Left ventricle myocardium inferior (tissue), 1 donor: Measurements from ENCODE around the gene ITPKB. TPM values are rescaled to one million over a fixed set of nuclear protein-coding genes. Genes with fewer than 3 reads are reported as not detected.

ENCODE experiments used
- DNase-seq: peaks from one replicate; pipeline ENCODE4 v3.0.0-alpha.2; 2020
- H3K27ac ChIP-seq: fragments of 200-600 bp; replicated peaks from 2 replicates; pipeline ENCODE4 v1.8.0; 2021
- H3K27me3 ChIP-seq: fragments of 200-600 bp; 2 replicates; pipeline ENCODE4 v1.8.0; 2021; ENCODE audit warnings: low read depth
- H3K36me3 ChIP-seq: fragments of 200-600 bp; 2 replicates; pipeline ENCODE4 v1.8.0; 2021
- H3K4me1 ChIP-seq: fragments of 200-600 bp; 2 replicates; pipeline ENCODE4 v1.8.0; 2021
- H3K4me3 ChIP-seq: fragments of 200-600 bp; 2 replicates; pipeline ENCODE4 v1.8.0; 2021; ENCODE audit warnings: mild to moderate bottlenecking, moderate library complexity
- H3K9me3 ChIP-seq: fragments of 200-600 bp; replicated peaks from 2 replicates; pipeline ENCODE4 v1.8.0; 2021
- CTCF ChIP-seq: fragments of 200-600 bp; IDR thresholded peaks from 2 replicates; pipeline ENCODE4 v1.8.0; 2021; ENCODE audit warnings: antibody characterized with exemption, mild to moderate bottlenecking, borderline replicate concordance
- intact Hi-C: fragments of 100-400 bp; cut with micrococcal nuclease; formaldehyde crosslinking; loops from one replicate; pipeline ENCODE4 v1.11.0; 2022
- total RNA-seq: library from RNA; stranded (reverse); fragmentation: NEBNext Ultra II Directional; extraction: Animal tissue kit (Norgen Biotek cat#: 25700); gene quantifications from one replicate; pipeline ENCODE4 v1.2.1, GENCODE V29; 2021
- donor health status: DM: no; HTN: yes; CAD: no; lungs with severe emphysema.

Gene ITPKB
- total RNA-seq, 1 donor from 2014 or later: 15.7 TPM

GRCh38 chr1:226711976-226712741, 26.9 kb downstream of the ITPKB start:
- Histone ChIP-seq H3K9me3 (peaks cover 7% of the 10 kb centered on the region), H3K27ac (peak overlapping the region; percentile 80), H3K4me3 (no peak overlapping the region), H3K4me1 (peaks cover 79% of the 10 kb centered on the region), H3K36me3 (no peaks in the 10 kb centered on the region), H3K27me3 (no peaks in the 10 kb centered on the region)
- intact Hi-C loops: no loop called here
- no peak for TF ChIP-seq CTCF
- no peak for DNase-seq

GRCh38 chr1:226710501-226710900, 28.6 kb downstream of the ITPKB start:
- Histone ChIP-seq H3K4me3 (no peak overlapping the region), H3K27ac (peak overlapping the region; percentile 80), H3K27me3 (no peaks in the 10 kb centered on the region), H3K36me3 (no peaks in the 10 kb centered on the region), H3K9me3 (peaks cover 7% of the 10 kb centered on the region), H3K4me1 (peaks cover 84% of the 10 kb centered on the region)
- intact Hi-C loops: no loop called here
- TF ChIP-seq CTCF: no peak
- no peak for DNase-seq

GRCh38 chr1:226709953-226710352, 29.1 kb downstream of the ITPKB start:
- no peak for TF ChIP-seq CTCF
- no peaks in the 10 kb centered on the region for H3K27me3 ChIP-seq
- no peak for DNase-seq
- no peak overlapping the region for H3K4me3 ChIP-seq
- intact Hi-C loops: no loop called here
- H3K27ac ChIP-seq: peak overlapping the region; percentile 80
- peaks cover 7% of the 10 kb centered on the region for H3K9me3 ChIP-seq
- no peaks in the 10 kb centered on the region for H3K36me3 ChIP-seq
- H3K4me1 ChIP-seq: peaks cover 84% of the 10 kb centered on the region

- peak; percentile 9 for TF ChIP-seq CTCF
- intact Hi-C loops: no loop called here
- DNase-seq: no peak
- Histone ChIP-seq H3K4me1 (peaks cover 87% of the 10 kb centered on the region), H3K4me3 (no peak overlapping the region), H3K27ac (peak overlapping the region; percentile 80), H3K27me3 (no peaks in the 10 kb centered on the region), H3K9me3 (peaks cover under 1% of the 10 kb centered on the region), H3K36me3 (no peaks in the 10 kb centered on the region)
Observed at GRCh38 chr1:226708967-226709396, 30.1 kb downstream of the ITPKB start.

- no peak for TF ChIP-seq CTCF
- Histone ChIP-seq H3K9me3 (no peaks in the 10 kb centered on the region), H3K27ac (peak overlapping the region; percentile 80), H3K27me3 (no peaks in the 10 kb centered on the region), H3K4me1 (peaks cover 87% of the 10 kb centered on the region), H3K36me3 (no peaks in the 10 kb centered on the region), H3K4me3 (no peak overlapping the region)
- no peak for DNase-seq
- intact Hi-C loops: no loop called here
Observed at GRCh38 chr1:226708342-226708780, 30.7 kb downstream of the ITPKB start.
